VCaP (cell line): ENCODE results near the gene HRK.

Experiments
- H3K27ac ChIP-seq: fragments of 450-650 bp; 2 replicates; pipeline ENCODE4 v1.5.1; 2017
- CTCF ChIP-seq: fragments of 450-650 bp; conservative IDR thresholded peaks from 2 replicates; pipeline ENCODE4 v1.5.1; 2017; ENCODE audit warnings: mild to moderate bottlenecking, moderate library complexity

HRK gene

GRCh38 chr12:116879509-116880212 is 1.6 kb downstream of the HRK start:
- TF ChIP-seq CTCF = no peak
- no peak overlapping the region for H3K27ac ChIP-seq

- no peak for TF ChIP-seq CTCF
- H3K27ac ChIP-seq = no peak overlapping the region
Measured at GRCh38 chr12:116878567-116879508, 2.4 kb downstream of the HRK start.

- no peak overlapping the region for H3K27ac ChIP-seq
- TF ChIP-seq CTCF = no peak
Measured at GRCh38 chr12:116876151-116876869, 4.9 kb downstream of the HRK start.

GRCh38 chr12:116874324-116874995 is 6.8 kb downstream of the HRK start:
- no peak overlapping the region for H3K27ac ChIP-seq
- no peak for TF ChIP-seq CTCF

- no peak overlapping the region for H3K27ac ChIP-seq
- no peak for TF ChIP-seq CTCF
Measured at GRCh38 chr12:116870306-116870705, 10.9 kb downstream of the HRK start.

GRCh38 chr12:116867523-116867922 is 13.7 kb downstream of the HRK start:
- TF ChIP-seq CTCF = no peak
- H3K27ac ChIP-seq = no peak overlapping the region
